K562 (cell line): ENCODE data around the gene ADCY9. TPM values are rescaled to one million over a fixed set of nuclear protein-coding genes. Genes with fewer than 3 reads are reported as not detected.

Experiments
- ATAC-seq: fragments of 200-7000 bp; cut with Tn5 transposase; 3 replicates; pipeline ENCODE4 v1.9.1; 2020; ENCODE audit warnings: moderate library complexity
- BruUV-seq: library from RNA; stranded (reverse); fragments of 400-500 nt; replicated peaks from 2 replicates; lab custom pipeline; 2021; lab: Mats Ljungman, UMichigan
- CTCF ChIA-PET: fragments of 300-600 bp; formaldehyde crosslinking; extraction: SDS; loops from one replicate; lab custom pipeline; 2021; ENCODE audit warnings: low intra/inter-chr PET ratio; lab: Yijun Ruan, JAX
- POLR2A ChIA-PET: fragments of 300-600, 350-650 bp; sonication (Branson Sonifier 250); formaldehyde crosslinking; extraction: SDS; loops from one replicate; lab custom pipeline; 2021; ENCODE audit warnings: antibody characterized with exemption, inconsistent platforms; lab: Yijun Ruan, JAX
- DNase-seq, 4 experiments: peaks; one replicate each; pipeline versions ENCODE4 v3.0.0 to v3.0.0-alpha.2; 2011 to 2018; ENCODE audit warnings: low spot score in 3 of 4, mixed read lengths in 3 of 4; ENCODE audit errors: extremely low read depth in 1 of 4
- FAIRE-seq: peaks from 2 replicates; lab custom pipeline; 2011; peaks lifted over from hg19 to GRCh38; lab: Jason Lieb, UNC
- H2AFZ ChIP-seq: 2 replicates; pipeline ENCODE4 v1.6.0; 2011; ENCODE audit warnings: low read depth, low read length, control low read depth, inconsistent platforms
- H3K27ac ChIP-seq: fragments of 200-600 bp; 3 replicates; pipeline ENCODE4 v1.8.0; 2011; ENCODE audit warnings: low read depth, mild to moderate bottlenecking, control low read depth, inconsistent platforms, low read length, moderate library complexity, mixed read lengths; ENCODE audit errors: extremely low read depth
- H3K27me3 ChIP-seq, 2 experiments: fragments of 300-600 bp in 1 of 2; 2 replicates in 1 of 2; 3 replicates in 1 of 2; pipeline versions ENCODE4 v1.6.0 to v1.8.0; 2011; ENCODE audit warnings: inconsistent platforms in 2 of 2, low read length in 2 of 2, mild to moderate bottlenecking in 1 of 2, mixed read lengths in 1 of 2, moderate library complexity in 1 of 2; ENCODE audit not compliant: control insufficient read depth in 2 of 2, insufficient read depth in 2 of 2
- H3K36me3 ChIP-seq: fragments of 300-600 bp; 3 replicates; pipeline ENCODE4 v1.8.0; 2011; ENCODE audit warnings: mild to moderate bottlenecking, low read length, inconsistent platforms; ENCODE audit not compliant: control insufficient read depth, insufficient read depth
- H3K4me1 ChIP-seq, 2 experiments: fragments of 200-600 bp in 1 of 2; replicated peaks in 1 of 2; 2 replicates in 1 of 2; 3 replicates in 1 of 2; pipeline versions ENCODE4 v1.5.1 to v1.8.0; 2011; ENCODE audit warnings: inconsistent platforms in 2 of 2, low read length in 2 of 2, mild to moderate bottlenecking in 1 of 2, mixed read lengths in 1 of 2, moderate library complexity in 1 of 2; ENCODE audit not compliant: control insufficient read depth in 2 of 2, insufficient read depth in 2 of 2
- H3K4me2 ChIP-seq: 2 replicates; pipeline ENCODE4 v1.6.1; 2011; ENCODE audit warnings: low read length, control low read depth, inconsistent platforms, mixed read lengths; ENCODE audit not compliant: insufficient read depth
- H3K4me3 ChIP-seq: fragments of 200-600 bp; sonication (generic), shearing (Covaris generic); 2 replicates; pipeline ENCODE4 v1.5.1; 2016; ENCODE audit warnings: control low read depth, inconsistent platforms
- H3K79me2 ChIP-seq: fragments of 200-600 bp; 3 replicates; pipeline ENCODE4 v1.8.0; 2011; ENCODE audit warnings: low read length, inconsistent platforms; ENCODE audit not compliant: control insufficient read depth, insufficient read depth
- H3K9ac ChIP-seq, 2 experiments: 2 replicates each; pipeline versions ENCODE4 v1.6.0 to v1.6.1; 2011; ENCODE audit warnings: low read depth in 2 of 2, low read length in 2 of 2, control low read depth in 1 of 2, inconsistent platforms in 1 of 2, mild to moderate bottlenecking in 1 of 2, mixed read lengths in 1 of 2; ENCODE audit not compliant: insufficient read depth in 1 of 2
- H3K9me1 ChIP-seq: one replicate; pipeline ENCODE4 v1.6.0; 2011; ENCODE audit warnings: inconsistent platforms, mild to moderate bottlenecking, low read length, moderate library complexity; ENCODE audit not compliant: control insufficient read depth, insufficient read depth
- H3K9me3 ChIP-seq: replicated peaks from 2 replicates; pipeline ENCODE4 v1.5.1; 2011; ENCODE audit warnings: low read depth, low read length, inconsistent platforms; ENCODE audit not compliant: control insufficient read depth, insufficient read depth
- H4K20me1 ChIP-seq: replicated peaks from 2 replicates; pipeline ENCODE4 v1.6.1; 2011; ENCODE audit warnings: low read length, inconsistent platforms, mixed read lengths; ENCODE audit not compliant: control insufficient read depth, insufficient read depth
- CBX2 ChIP-seq: fragments of 200-600 bp; sonication (generic); IDR thresholded peaks from one replicate; pipeline ENCODE4 v1.6.1; 2012; ENCODE audit warnings: mild to moderate bottlenecking, low read length, inconsistent platforms; ENCODE audit not compliant: insufficient read depth, poor library complexity, severe bottlenecking
- CHD2 ChIP-seq: IDR thresholded peaks from 2 replicates; pipeline ENCODE4 v1.6.1; 2011; ENCODE audit warnings: low read depth, low read length
- HCFC1 ChIP-seq: IDR thresholded peaks from 2 replicates; pipeline ENCODE4 v1.6.1; 2012; ENCODE audit warnings: low read depth, low read length, improper control_type of control experiment
- HIVEP1 ChIP-seq: fragments of 250-450 bp; sonication (Bioruptor Pico); IDR thresholded peaks from 2 replicates; pipeline ENCODE4 v1.4.0; 2020; ENCODE audit warnings: mild to moderate bottlenecking
- LARP7 ChIP-seq: fragments of 450-650 bp; IDR thresholded peaks from 2 replicates; pipeline ENCODE4 v1.6.1; 2016
- MAFK ChIP-seq: IDR thresholded peaks from 2 replicates; pipeline ENCODE4 v1.6.1; 2011; ENCODE audit warnings: low read length, improper control_type of control experiment
- MEIS2 ChIP-seq: fragments of 450-650 bp; IDR thresholded peaks from 2 replicates; pipeline ENCODE4 v1.6.1; 2014; ENCODE audit warnings: mild to moderate bottlenecking; ENCODE audit not compliant: partially characterized antibody
- NFATC3 ChIP-seq: fragments of 450-650 bp; IDR thresholded peaks from 2 replicates; pipeline ENCODE4 v1.6.1; 2017; ENCODE audit warnings: mild to moderate bottlenecking
- NR2C1 ChIP-seq, 2 experiments: fragments of 450-650 bp; IDR thresholded peaks; 2 replicates each; pipeline ENCODE4 v1.6.1; 2017; ENCODE audit warnings: mild to moderate bottlenecking in 2 of 2, antibody characterized with exemption in 1 of 2, inconsistent platforms in 1 of 2, missing compliant biosample characterization in 1 of 2, missing genetic modification characterization in 1 of 2
- NR3C1 ChIP-seq: sonication (generic); formaldehyde crosslinking; IDR thresholded peaks from 2 replicates; pipeline ENCODE4 v1.8.1; 2022; ENCODE audit warnings: missing genetic modification reagents
- PCBP2 ChIP-seq: fragments of 200-400 bp; formaldehyde crosslinking; IDR thresholded peaks from 2 replicates; pipeline ENCODE4 v1.6.1; 2018; ENCODE audit warnings: low read length, low read depth, mild to moderate bottlenecking, moderate library complexity; ENCODE audit not compliant: poor library complexity, severe bottlenecking
- PRPF4 ChIP-seq: fragments of 200-400 bp; formaldehyde crosslinking; IDR thresholded peaks from one replicate; pipeline ENCODE4 v1.6.1; 2017; ENCODE audit warnings: low read length, low read depth, mild to moderate bottlenecking; ENCODE audit not compliant: insufficient read depth, poor library complexity, severe bottlenecking
- TOE1 ChIP-seq, 2 experiments: fragments of 450-650 bp in 1 of 2; sonication (generic) in 1 of 2; formaldehyde crosslinking in 1 of 2; IDR thresholded peaks; 2 replicates each; pipeline versions ENCODE4 v1.7.1 to v1.8.0; 2016 to 2022; ENCODE audit warnings: borderline replicate concordance in 2 of 2, mild to moderate bottlenecking in 2 of 2, antibody characterized with exemption in 1 of 2, inconsistent platforms in 1 of 2, low read depth in 1 of 2, missing genetic modification reagents in 1 of 2, moderate library complexity in 1 of 2
- XRCC4 ChIP-seq: IDR thresholded peaks from one replicate; pipeline ENCODE4 v1.6.1; 2011; ENCODE audit not compliant: insufficient read depth, insufficient read length; ENCODE audit errors: extremely low read depth
- ZNF717 ChIP-seq: fragments of 250-450 bp; sonication (Bioruptor Pico); IDR thresholded peaks from 2 replicates; pipeline ENCODE4 v1.5.0; 2021
- ZNF76 ChIP-seq: fragments of 250-450 bp; sonication (Bioruptor Pico); IDR thresholded peaks from 2 replicates; pipeline ENCODE4 v1.4.0; 2020; ENCODE audit warnings: mild to moderate bottlenecking, moderate library complexity, borderline replicate concordance
- WGBS: fragments of 100-300 bp; shearing (Covaris generic); methylation state at CpG from one replicate; pipeline ENCODE4 v1.1.6; 2016; ENCODE audit warnings: low coverage, mixed read lengths; ENCODE audit not compliant: insufficient coverage; ENCODE audit errors: missing lambda C conversion rate; 5-methylcytosine and 5-hydroxymethylcytosine counted together
- in situ Hi-C: fragments of 300-500 bp; cut with MboI; formaldehyde crosslinking; loops from 4 replicates; pipeline ENCODE4 v1.15.0; 2018; ENCODE audit warnings: inconsistent platforms, mixed read lengths
- intact Hi-C: fragments of 100-400 bp; cut with micrococcal nuclease; formaldehyde crosslinking; loops from 2 replicates; pipeline ENCODE4 v1.14.2; 2022
- polyA plus RNA-seq, 8 experiments: library from polyadenylated mRNA; depleted of rRNA in 4 of 8; stranded (reverse) in 5 of 8; unstranded in 3 of 8; fragments of >200 nt; fragmentation: Nextera tagmentation in 2 of 8; fragmentation: Illumina TruSeq in 1 of 8; extraction: Ambion mirVana in 2 of 8; extraction: Trizol in 1 of 8; gene quantifications; 2 replicates each; pipeline versions ENCODE4 v1.2.1 to v1.2.3, GENCODE V29; 2011 to 2014; ENCODE audit warnings: inconsistent platforms in 1 of 8, missing spikeins in 1 of 8
- total RNA-seq, 7 experiments: library from RNA; depleted of rRNA in 6 of 7; stranded (reverse); fragments of >200 nt in 6 of 7; fragmentation: Illumina TruSeq in 2 of 7; extraction: Trizol in 2 of 7; gene quantifications; 2 replicates each; pipeline versions ENCODE4 v1.2.1 to v1.2.3, GENCODE V29; 2011 to 2021; ENCODE audit warnings: low replicate concordance in 1 of 7
- TF ChIP-seq, protein P1 (sequence below): fragments of 250-450 bp; sonication (Bioruptor Pico); IDR thresholded peaks from 2 replicates; pipeline ENCODE4 v1.4.0; 2020; ENCODE audit warnings: mild to moderate bottlenecking, moderate library complexity, borderline replicate concordance
- TF ChIP-seq, protein P2 (sequence below): fragments of 250-450 bp; sonication (Bioruptor Pico); IDR thresholded peaks from 2 replicates; pipeline ENCODE4 v1.5.0; 2021

ADCY9 gene
- total and polyA plus RNA-seq, 9 of the 15 experiments (the other 6 are each of a cell fraction or from before 2014, with no cell fraction given), result 0.03 to 0.29 (median 0.17) TPM

DNA sequence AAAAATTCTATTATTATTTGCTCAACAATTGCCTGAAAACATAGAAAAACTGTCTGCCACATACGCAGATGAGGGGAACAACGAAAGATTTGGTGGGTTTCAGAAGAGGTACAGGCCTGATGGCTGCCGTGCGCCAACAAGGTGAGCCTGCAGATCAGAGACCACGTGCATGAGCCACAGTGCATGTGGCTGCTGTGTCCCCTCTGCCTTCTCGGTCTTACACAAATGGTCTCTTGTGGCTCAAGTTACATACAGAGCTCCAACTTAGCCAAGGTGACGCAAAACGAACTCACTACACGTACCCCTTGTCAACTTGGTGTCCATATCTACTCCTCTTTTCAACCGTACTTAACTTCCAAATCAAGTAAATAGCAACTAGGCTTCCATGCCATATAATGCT, 82.3 kb downstream of the ADCY9 start:
- Histone ChIP-seq H3K4me1 (no peaks in the 10 kb centered on the region), H3K27ac (no peak overlapping the region), H3K9me3 (no peaks in the 10 kb centered on the region), H3K79me2 (no peaks in the 10 kb centered on the region), H3K4me2 (no peak overlapping the region), H3K9me1 (no peaks in the 10 kb centered on the region), H3K27me3 (peaks cover 23 to 46% of the 10 kb centered on the region in 2 experiments), H4K20me1 (no peaks in the 10 kb centered on the region), H3K9ac (no peak overlapping the region), H2AFZ (no peak overlapping the region), H3K36me3 (no peaks in the 10 kb centered on the region), H3K4me3 (no peak overlapping the region)
- BruUV-seq, result no TSS peak
- ChIA-PET POLR2A (interaction anchor here (0.8 kb wide), 1 partner anchor 145 kb away, joined by 3 read pairs; no protein-coding TSS in a partner anchor), CTCF (no interaction called here)
- in situ Hi-C loops (no loop called here), intact Hi-C loops (no loop called here)
- DNase-seq (no peak), FAIRE-seq (no peak), ATAC-seq (no peak)
- WGBS, result 9% methylated on average over 10 of the region's 10 CpGs
- TF ChIP-seq NR3C1 (CRISPR knock-in tag) (no peak), NR2C1 (IDR thresholded peaks at IDR 0.05) (no peak), NR2C1 (tag; IDR thresholded peaks at IDR 0.05) (no peak), NFATC3 (no peak), HCFC1 (no peak), MAFK (no peak), MEIS2 (no peak), PCBP2 (no peak), ZNF76 (no peak), TOE1 (IDR thresholded peaks at IDR 0.05; ENCODE audit: borderline replicate concordance) (no peak), TOE1 (CRISPR knock-in tag; IDR thresholded peaks at IDR 0.05; ENCODE audit: borderline replicate concordance, low read depth) (no peak), CBX2 (no peak), CHD2 (no peak), HIVEP1 (CRISPR knock-in tag) (no peak), XRCC4 (no peak), ZNF717 (CRISPR knock-in tag) (no peak), LARP7 (no peak), PRPF4 (no peak)
- TF ChIP-seq, protein P1, sequence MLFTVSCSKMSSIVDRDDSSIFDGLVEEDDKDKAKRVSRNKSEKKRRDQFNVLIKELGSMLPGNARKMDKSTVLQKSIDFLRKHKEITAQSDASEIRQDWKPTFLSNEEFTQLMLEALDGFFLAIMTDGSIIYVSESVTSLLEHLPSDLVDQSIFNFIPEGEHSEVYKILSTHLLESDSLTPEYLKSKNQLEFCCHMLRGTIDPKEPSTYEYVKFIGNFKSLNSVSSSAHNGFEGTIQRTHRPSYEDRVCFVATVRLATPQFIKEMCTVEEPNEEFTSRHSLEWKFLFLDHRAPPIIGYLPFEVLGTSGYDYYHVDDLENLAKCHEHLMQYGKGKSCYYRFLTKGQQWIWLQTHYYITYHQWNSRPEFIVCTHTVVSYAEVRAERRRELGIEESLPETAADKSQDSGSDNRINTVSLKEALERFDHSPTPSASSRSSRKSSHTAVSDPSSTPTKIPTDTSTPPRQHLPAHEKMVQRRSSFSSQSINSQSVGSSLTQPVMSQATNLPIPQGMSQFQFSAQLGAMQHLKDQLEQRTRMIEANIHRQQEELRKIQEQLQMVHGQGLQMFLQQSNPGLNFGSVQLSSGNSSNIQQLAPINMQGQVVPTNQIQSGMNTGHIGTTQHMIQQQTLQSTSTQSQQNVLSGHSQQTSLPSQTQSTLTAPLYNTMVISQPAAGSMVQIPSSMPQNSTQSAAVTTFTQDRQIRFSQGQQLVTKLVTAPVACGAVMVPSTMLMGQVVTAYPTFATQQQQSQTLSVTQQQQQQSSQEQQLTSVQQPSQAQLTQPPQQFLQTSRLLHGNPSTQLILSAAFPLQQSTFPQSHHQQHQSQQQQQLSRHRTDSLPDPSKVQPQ (CRISPR knock-in tag), result no peak
- TF ChIP-seq, protein P2, sequence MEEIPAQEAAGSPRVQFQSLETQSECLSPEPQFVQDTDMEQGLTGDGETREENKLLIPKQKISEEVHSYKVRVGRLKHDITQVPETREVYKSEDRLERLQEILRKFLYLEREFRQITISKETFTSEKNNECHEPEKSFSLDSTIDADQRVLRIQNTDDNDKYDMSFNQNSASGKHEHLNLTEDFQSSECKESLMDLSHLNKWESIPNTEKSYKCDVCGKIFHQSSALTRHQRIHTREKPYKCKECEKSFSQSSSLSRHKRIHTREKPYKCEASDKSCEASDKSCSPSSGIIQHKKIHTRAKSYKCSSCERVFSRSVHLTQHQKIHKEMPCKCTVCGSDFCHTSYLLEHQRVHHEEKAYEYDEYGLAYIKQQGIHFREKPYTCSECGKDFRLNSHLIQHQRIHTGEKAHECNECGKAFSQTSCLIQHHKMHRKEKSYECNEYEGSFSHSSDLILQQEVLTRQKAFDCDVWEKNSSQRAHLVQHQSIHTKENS (CRISPR knock-in tag), result no peak
